Uterus (tissue), 4 donors: Measurements from ENCODE around the gene ZGPAT. TPM values are rescaled to one million over a fixed set of nuclear protein-coding genes. Genes with fewer than 3 reads are reported as not detected.

ENCODE experiments used
- DNase-seq, 2 donors: peaks; one replicate each; pipeline ENCODE4 v3.0.0-alpha.2; 2019 to 2020
- H3K27ac ChIP-seq, 2 donors: fragments of 200-600 bp; sonication (generic); 1 replicate in 1 of 2; 2 replicates in 1 of 2; pipeline ENCODE4 v1.5.1; 2016 to 2018
- H3K27me3 ChIP-seq, 2 donors: fragments of 200-600 bp; sonication (generic); one replicate each; pipeline ENCODE4 v1.5.1; 2018 to 2019; ENCODE audit warnings: control low read depth in 1 of 2
- H3K36me3 ChIP-seq, 2 donors: fragments of 200-600 bp; sonication (generic); one replicate each; pipeline ENCODE4 v1.5.1; 2019; ENCODE audit warnings: control low read depth in 1 of 2
- H3K4me1 ChIP-seq, 2 donors: fragments of 200-600 bp; sonication (generic); one replicate each; pipeline ENCODE4 v1.5.1; 2018 to 2019; ENCODE audit warnings: control low read depth in 1 of 2
- H3K4me3 ChIP-seq, 2 donors: fragments of 200-600 bp; sonication (generic); 1 replicate in 1 of 2; 2 replicates in 1 of 2; pipeline ENCODE4 v1.5.1; 2018 to 2019; ENCODE audit warnings: mild to moderate bottlenecking in 1 of 2
- H3K9me3 ChIP-seq, 2 donors: fragments of 200-600 bp; sonication (generic); one replicate each; pipeline ENCODE4 v1.5.1; 2019; ENCODE audit warnings: control low read depth in 1 of 2
- POLR2A ChIP-seq, 2 donors: fragments of 450-650 bp; IDR thresholded peaks; one replicate each; pipeline ENCODE4 v1.6.1; 2016; ENCODE audit warnings: antibody characterized with exemption in 2 of 2, mild to moderate bottlenecking in 1 of 2, moderate library complexity in 1 of 2
- intact Hi-C: fragments of 100-400 bp; cut with DNase I; formaldehyde crosslinking; loops from one replicate; pipeline ENCODE4 v1.15.1; 2023; ENCODE audit warnings: low total_unique reads
- total RNA-seq, 4 donors: library from RNA; depleted of rRNA in 3 of 4; stranded (reverse); fragments of >200 nt in 3 of 4; gene quantifications; one replicate each; pipeline versions ENCODE4 v1.1.0 to v1.2.4, GENCODE V29; 2014 to 2023
- TF ChIP-seq, protein P1 (sequence below), 4 experiments: fragments of 200-600 bp in 2 of 4; fragments of 450-650 bp in 2 of 4; sonication (generic) in 2 of 4; IDR thresholded peaks; one replicate each; pipeline ENCODE4 v1.5.1; 2016 to 2019; ENCODE audit warnings: antibody characterized with exemption in 4 of 4, mild to moderate bottlenecking in 2 of 4, moderate library complexity in 1 of 4
- donor health status: DM: yes; HTN: yes; CAD: no.

ZGPAT gene
- total RNA-seq, 4 donors from 2014 or later: 1.5 to 37.9 (median 15.3) TPM

GRCh38 chr20:63744574-63745423 lies 37.0 kb downstream of the ZGPAT start:
- intact Hi-C loops: no loop called here
- Histone ChIP-seq H3K4me1 (peaks cover 0 to 16% of the 10 kb centered on the region in 2 donors), H3K27me3 (no peaks in the 10 kb centered on the region), H3K9me3 (no peaks in the 10 kb centered on the region), H3K4me3 (no peak overlapping the region), H3K27ac (no peak overlapping the region), H3K36me3 (no peaks in the 10 kb centered on the region)
- no peak for DNase-seq
- TF ChIP-seq, protein P1, sequence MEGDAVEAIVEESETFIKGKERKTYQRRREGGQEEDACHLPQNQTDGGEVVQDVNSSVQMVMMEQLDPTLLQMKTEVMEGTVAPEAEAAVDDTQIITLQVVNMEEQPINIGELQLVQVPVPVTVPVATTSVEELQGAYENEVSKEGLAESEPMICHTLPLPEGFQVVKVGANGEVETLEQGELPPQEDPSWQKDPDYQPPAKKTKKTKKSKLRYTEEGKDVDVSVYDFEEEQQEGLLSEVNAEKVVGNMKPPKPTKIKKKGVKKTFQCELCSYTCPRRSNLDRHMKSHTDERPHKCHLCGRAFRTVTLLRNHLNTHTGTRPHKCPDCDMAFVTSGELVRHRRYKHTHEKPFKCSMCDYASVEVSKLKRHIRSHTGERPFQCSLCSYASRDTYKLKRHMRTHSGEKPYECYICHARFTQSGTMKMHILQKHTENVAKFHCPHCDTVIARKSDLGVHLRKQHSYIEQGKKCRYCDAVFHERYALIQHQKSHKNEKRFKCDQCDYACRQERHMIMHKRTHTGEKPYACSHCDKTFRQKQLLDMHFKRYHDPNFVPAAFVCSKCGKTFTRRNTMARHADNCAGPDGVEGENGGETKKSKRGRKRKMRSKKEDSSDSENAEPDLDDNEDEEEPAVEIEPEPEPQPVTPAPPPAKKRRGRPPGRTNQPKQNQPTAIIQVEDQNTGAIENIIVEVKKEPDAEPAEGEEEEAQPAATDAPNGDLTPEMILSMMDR (IDR thresholded peaks at IDR 0.05): no peak
- no peak for TF ChIP-seq POLR2A (IDR thresholded peaks at IDR 0.05)

- no peak overlapping the region for H3K4me3 ChIP-seq
- H3K27me3 ChIP-seq: no peaks in the 10 kb centered on the region
- peaks cover 0 to 16% of the 10 kb centered on the region in 2 donors for H3K4me1 ChIP-seq
- no peak for DNase-seq
- intact Hi-C loops: no loop called here
- TF ChIP-seq, protein P1 (IDR thresholded peaks at IDR 0.05): no peak
- no peak for TF ChIP-seq POLR2A (IDR thresholded peaks at IDR 0.05)
- H3K9me3 ChIP-seq: no peaks in the 10 kb centered on the region
- H3K27ac ChIP-seq: no peak overlapping the region
- H3K36me3 ChIP-seq: no peaks in the 10 kb centered on the region
Observed at GRCh38 chr20:63745424-63745805, 37.6 kb downstream of the ZGPAT start.

GRCh38 chr20:63745961-63746731 lies 38.3 kb downstream of the ZGPAT start:
- peaks cover 0 to 13% of the 10 kb centered on the region in 2 donors for H3K4me1 ChIP-seq
- no peaks in the 10 kb centered on the region for H3K9me3 ChIP-seq
- no peaks in the 10 kb centered on the region for H3K27me3 ChIP-seq
- H3K36me3 ChIP-seq: no peaks in the 10 kb centered on the region
- H3K27ac ChIP-seq: no peak overlapping the region
- no peak for DNase-seq
- no peak overlapping the region for H3K4me3 ChIP-seq
- TF ChIP-seq POLR2A (IDR thresholded peaks at IDR 0.05): no peak
- TF ChIP-seq, protein P1 (IDR thresholded peaks at IDR 0.05): no peak
- intact Hi-C loops: no loop called here

DNA sequence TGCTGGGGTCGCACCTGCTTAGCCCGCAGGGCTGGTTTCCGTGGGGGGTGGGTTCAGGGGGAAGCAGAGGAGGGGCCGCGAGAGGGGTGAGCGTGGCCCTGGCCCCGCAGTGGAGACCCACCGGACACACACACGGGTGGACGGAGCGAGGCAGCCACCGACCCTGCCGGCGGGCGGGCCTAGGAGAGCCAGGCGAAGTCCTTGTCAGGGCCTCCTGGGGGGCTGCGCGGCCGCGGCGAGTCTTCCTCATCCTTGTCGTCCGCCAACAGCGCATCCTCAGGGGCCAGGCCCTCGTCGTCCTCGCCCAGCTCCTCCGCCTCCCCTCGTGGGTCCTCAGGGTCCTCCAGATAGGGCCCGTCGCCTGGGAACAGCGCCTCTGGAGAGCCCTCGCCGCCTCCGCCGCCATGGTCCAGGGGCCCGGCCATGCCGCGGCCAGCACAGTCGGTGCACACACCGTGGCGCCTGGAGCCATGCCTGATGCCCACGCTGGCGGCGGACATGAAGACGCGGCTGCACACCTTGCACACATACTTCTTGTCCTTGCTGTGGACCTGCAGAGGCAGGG lies 39.0 kb downstream of the ZGPAT start:
- intact Hi-C loops: no loop called here
- Histone ChIP-seq H3K4me1 (peaks cover 0 to 6% of the 10 kb centered on the region in 2 donors), H3K27ac (no peak overlapping the region), H3K27me3 (no peaks in the 10 kb centered on the region), H3K9me3 (no peaks in the 10 kb centered on the region), H3K4me3 (no peak overlapping the region), H3K36me3 (no peaks in the 10 kb centered on the region)
- no peak for TF ChIP-seq POLR2A (IDR thresholded peaks at IDR 0.05)
- TF ChIP-seq, protein P1 (IDR thresholded peaks at IDR 0.05): no peak
- DNase-seq: peak in 1 of 2 donors; percentile 15
